Uterus (tissue), 4 donors: Measurements from ENCODE around the gene IFT57. TPM values are rescaled to one million over a fixed set of nuclear protein-coding genes. Genes with fewer than 3 reads are reported as not detected.

ENCODE experiments used
- DNase-seq, 2 donors: peaks; one replicate each; pipeline ENCODE4 v3.0.0-alpha.2; 2019 to 2020
- H3K27ac ChIP-seq, 2 donors: fragments of 200-600 bp; sonication (generic); 1 replicate in 1 of 2; 2 replicates in 1 of 2; pipeline ENCODE4 v1.5.1; 2016 to 2018
- H3K27me3 ChIP-seq, 2 donors: fragments of 200-600 bp; sonication (generic); one replicate each; pipeline ENCODE4 v1.5.1; 2018 to 2019; ENCODE audit warnings: control low read depth in 1 of 2
- H3K36me3 ChIP-seq, 2 donors: fragments of 200-600 bp; sonication (generic); one replicate each; pipeline ENCODE4 v1.5.1; 2019; ENCODE audit warnings: control low read depth in 1 of 2
- H3K4me1 ChIP-seq, 2 donors: fragments of 200-600 bp; sonication (generic); one replicate each; pipeline ENCODE4 v1.5.1; 2018 to 2019; ENCODE audit warnings: control low read depth in 1 of 2
- H3K4me3 ChIP-seq, 2 donors: fragments of 200-600 bp; sonication (generic); 1 replicate in 1 of 2; 2 replicates in 1 of 2; pipeline ENCODE4 v1.5.1; 2018 to 2019; ENCODE audit warnings: mild to moderate bottlenecking in 1 of 2
- H3K9me3 ChIP-seq, 2 donors: fragments of 200-600 bp; sonication (generic); one replicate each; pipeline ENCODE4 v1.5.1; 2019; ENCODE audit warnings: control low read depth in 1 of 2
- POLR2A ChIP-seq, 2 donors: fragments of 450-650 bp; IDR thresholded peaks; one replicate each; pipeline ENCODE4 v1.6.1; 2016; ENCODE audit warnings: antibody characterized with exemption in 2 of 2, mild to moderate bottlenecking in 1 of 2, moderate library complexity in 1 of 2
- intact Hi-C: fragments of 100-400 bp; cut with DNase I; formaldehyde crosslinking; loops from one replicate; pipeline ENCODE4 v1.15.1; 2023; ENCODE audit warnings: low total_unique reads
- total RNA-seq, 4 donors: library from RNA; depleted of rRNA in 3 of 4; stranded (reverse); fragments of >200 nt in 3 of 4; gene quantifications; one replicate each; pipeline versions ENCODE4 v1.1.0 to v1.2.4, GENCODE V29; 2014 to 2023
- TF ChIP-seq, protein P1 (sequence below), 4 experiments: fragments of 200-600 bp in 2 of 4; fragments of 450-650 bp in 2 of 4; sonication (generic) in 2 of 4; IDR thresholded peaks; one replicate each; pipeline ENCODE4 v1.5.1; 2016 to 2019; ENCODE audit warnings: antibody characterized with exemption in 4 of 4, mild to moderate bottlenecking in 2 of 4, moderate library complexity in 1 of 4
- donor health status: DM: yes; HTN: yes; CAD: no.

The IFT57 gene
- total RNA-seq, 4 donors from 2014 or later, result 40.0 to 60.9 (median 55.3) TPM

DNA sequence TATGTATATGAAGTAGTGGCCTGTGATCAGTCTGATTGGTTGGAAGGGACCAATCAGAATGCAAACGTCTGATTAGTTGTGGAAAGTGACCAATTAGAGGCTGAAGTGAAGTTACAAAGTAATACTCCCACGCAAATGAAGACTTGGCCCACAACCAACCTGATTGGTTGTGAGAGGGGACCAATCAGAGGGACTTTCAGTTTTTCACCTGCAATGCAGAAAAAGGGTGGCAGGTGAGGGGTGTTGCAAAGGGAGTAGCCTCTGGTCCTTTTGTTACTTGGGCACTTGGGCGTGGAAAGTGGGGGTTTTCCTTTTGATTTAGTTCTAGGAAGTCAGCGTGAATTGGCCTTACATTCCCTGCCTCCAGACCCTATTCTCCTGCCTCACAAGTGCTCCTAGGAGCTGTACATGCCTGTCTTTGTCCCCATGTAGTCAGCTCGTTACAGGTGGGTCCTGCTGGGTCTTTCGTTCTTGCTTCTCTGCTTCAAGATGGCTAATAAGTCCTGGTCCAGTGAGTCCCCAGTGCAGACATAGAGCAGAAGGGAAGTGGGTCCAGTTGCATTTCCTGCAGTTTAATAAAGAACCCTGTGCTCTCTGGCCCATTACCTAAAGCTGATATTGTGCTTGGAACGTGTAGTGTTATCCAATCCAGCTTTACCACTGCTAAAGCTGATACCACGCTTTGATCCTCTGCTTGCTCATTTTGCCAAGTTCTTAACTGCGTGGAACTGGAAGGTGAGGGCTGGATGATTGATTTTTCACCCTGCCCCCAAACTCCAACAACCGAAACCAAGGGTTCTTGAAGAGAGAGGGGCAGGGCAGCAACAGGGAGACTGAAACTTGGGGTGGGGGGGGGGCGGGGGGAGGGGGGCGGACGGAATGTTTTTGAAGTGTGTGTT lies 85.4 kb downstream of the IFT57 start:
- Histone ChIP-seq H3K4me1 (no peaks in the 10 kb centered on the region), H3K36me3 (no peaks in the 10 kb centered on the region), H3K27me3 (no peaks in the 10 kb centered on the region), H3K9me3 (no peaks in the 10 kb centered on the region), H3K27ac (no peak overlapping the region), H3K4me3 (no peak overlapping the region)
- intact Hi-C loops, result no loop called here
- DNase-seq, result no peak
- TF ChIP-seq, protein P1, sequence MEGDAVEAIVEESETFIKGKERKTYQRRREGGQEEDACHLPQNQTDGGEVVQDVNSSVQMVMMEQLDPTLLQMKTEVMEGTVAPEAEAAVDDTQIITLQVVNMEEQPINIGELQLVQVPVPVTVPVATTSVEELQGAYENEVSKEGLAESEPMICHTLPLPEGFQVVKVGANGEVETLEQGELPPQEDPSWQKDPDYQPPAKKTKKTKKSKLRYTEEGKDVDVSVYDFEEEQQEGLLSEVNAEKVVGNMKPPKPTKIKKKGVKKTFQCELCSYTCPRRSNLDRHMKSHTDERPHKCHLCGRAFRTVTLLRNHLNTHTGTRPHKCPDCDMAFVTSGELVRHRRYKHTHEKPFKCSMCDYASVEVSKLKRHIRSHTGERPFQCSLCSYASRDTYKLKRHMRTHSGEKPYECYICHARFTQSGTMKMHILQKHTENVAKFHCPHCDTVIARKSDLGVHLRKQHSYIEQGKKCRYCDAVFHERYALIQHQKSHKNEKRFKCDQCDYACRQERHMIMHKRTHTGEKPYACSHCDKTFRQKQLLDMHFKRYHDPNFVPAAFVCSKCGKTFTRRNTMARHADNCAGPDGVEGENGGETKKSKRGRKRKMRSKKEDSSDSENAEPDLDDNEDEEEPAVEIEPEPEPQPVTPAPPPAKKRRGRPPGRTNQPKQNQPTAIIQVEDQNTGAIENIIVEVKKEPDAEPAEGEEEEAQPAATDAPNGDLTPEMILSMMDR (IDR thresholded peaks at IDR 0.05), result no peak
- no peak for TF ChIP-seq POLR2A (IDR thresholded peaks at IDR 0.05)

DNA sequence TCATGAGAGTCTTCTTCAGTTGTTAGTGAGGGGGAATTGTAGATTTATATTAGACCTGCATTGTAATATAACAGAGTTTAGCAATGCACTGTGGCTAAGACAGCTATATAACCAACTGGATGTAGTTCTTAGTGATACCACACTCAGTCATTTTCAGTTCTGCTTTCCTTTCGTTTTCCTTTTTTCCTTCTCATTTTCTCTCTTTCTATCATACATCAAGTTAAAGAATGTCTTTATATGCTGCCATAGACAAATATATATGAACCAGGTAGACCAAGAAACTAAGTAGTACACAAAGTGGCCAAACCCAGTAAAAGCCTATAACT lies 87.7 kb downstream of the IFT57 start:
- H3K9me3 ChIP-seq, result no peaks in the 10 kb centered on the region
- TF ChIP-seq POLR2A (IDR thresholded peaks at IDR 0.05), result no peak
- TF ChIP-seq, protein P1 (IDR thresholded peaks at IDR 0.05), result no peak
- intact Hi-C loops, result no loop called here
- no peaks in the 10 kb centered on the region for H3K4me1 ChIP-seq
- no peaks in the 10 kb centered on the region for H3K36me3 ChIP-seq
- H3K27ac ChIP-seq, result no peak overlapping the region
- no peak for DNase-seq
- no peak overlapping the region for H3K4me3 ChIP-seq
- H3K27me3 ChIP-seq, result no peaks in the 10 kb centered on the region

DNA sequence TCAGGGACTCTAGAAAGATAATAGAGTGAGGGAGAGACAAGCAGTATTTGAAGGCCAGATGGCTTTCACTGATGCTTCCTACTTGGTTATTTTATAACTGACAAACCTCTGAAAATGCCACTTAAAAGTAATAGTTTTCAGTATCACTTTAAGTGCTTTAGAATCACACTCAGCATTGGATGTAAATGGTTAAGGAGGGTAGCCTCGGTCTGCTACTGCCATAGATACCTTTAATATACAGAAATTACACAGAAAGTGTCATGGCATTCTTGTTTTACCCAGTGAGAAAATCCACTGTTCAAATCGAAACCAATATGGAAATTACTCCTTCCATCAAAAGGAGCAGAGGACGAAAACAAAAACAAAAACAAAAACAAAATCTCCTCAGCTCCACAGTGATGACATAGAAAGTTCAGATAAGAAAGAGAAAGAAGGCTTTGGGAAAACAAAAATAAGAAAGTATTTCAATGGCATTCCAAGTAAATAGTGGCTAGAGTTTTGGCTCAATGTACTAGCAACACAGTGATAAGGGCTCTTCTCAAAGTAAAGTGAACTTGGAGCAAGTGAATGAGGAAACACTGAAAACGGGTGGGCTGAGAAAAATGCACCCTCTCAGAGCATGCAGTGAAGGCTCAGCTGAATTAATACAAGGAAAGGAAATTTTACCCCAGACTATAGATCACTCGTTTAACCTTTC lies 88.2 kb downstream of the IFT57 start:
- Histone ChIP-seq H3K4me3 (no peak overlapping the region), H3K27ac (no peak overlapping the region), H3K27me3 (no peaks in the 10 kb centered on the region), H3K36me3 (no peaks in the 10 kb centered on the region), H3K4me1 (no peaks in the 10 kb centered on the region), H3K9me3 (no peaks in the 10 kb centered on the region)
- DNase-seq, result no peak
- intact Hi-C loops, result no loop called here
- no peak for TF ChIP-seq POLR2A (IDR thresholded peaks at IDR 0.05)
- TF ChIP-seq, protein P1 (IDR thresholded peaks at IDR 0.05), result no peak

DNA sequence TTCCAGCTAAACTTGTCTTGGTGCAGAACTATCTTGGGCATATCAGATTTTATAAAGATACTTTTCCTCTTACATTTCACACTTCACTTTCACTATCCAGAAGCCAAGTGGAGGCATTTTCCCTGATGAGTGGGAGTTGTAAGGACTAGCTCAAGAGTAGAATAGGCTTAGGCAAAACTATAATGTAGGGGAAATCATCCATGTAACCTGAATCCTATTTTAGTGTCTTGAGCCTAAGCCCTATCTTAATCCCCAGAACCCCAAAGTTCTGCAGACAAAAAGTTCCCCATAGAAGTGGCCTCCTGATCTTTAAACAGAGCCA lies 89.2 kb downstream of the IFT57 start:
- H3K4me1 ChIP-seq, result no peaks in the 10 kb centered on the region
- no peaks in the 10 kb centered on the region for H3K36me3 ChIP-seq
- no peaks in the 10 kb centered on the region for H3K27me3 ChIP-seq
- intact Hi-C loops, result no loop called here
- TF ChIP-seq, protein P1 (IDR thresholded peaks at IDR 0.05), result no peak
- TF ChIP-seq POLR2A (IDR thresholded peaks at IDR 0.05), result no peak
- no peak overlapping the region for H3K27ac ChIP-seq
- H3K4me3 ChIP-seq, result no peak overlapping the region
- no peaks in the 10 kb centered on the region for H3K9me3 ChIP-seq
- DNase-seq, result no peak

DNA sequence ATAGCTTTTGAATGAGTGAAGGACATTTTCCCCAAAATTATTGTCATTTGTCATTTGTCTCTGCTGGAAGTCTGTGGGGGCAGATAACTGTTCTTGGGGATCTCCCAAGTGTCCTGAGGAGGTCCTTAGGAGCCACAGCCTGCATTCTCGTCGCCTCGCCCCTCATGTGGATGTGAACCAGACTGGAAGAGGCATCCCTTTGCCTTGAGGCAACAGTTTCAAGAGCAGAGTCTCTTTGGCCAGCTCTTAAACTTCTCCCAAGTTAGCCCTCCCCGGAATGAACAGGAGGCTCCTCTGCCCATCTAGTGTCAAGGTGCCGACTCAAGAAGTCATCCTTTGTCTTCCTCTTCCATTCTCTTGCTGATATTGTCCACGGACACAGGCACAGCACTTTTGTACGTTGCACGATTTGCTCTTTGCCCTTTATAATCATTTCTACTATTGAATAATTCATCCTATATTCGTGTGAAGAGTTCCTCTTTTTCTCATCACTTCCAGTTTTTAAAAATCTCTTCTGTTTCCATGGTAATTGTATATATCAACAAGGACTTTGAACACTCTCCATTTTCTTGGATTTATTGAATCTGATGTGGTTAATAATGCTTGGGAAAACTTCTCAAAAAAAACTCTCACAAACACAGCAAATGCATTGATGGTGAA lies 90.6 kb downstream of the IFT57 start:
- intact Hi-C loops, result no loop called here
- H3K27me3 ChIP-seq, result no peaks in the 10 kb centered on the region
- no peak for DNase-seq
- H3K9me3 ChIP-seq, result no peaks in the 10 kb centered on the region
- H3K4me1 ChIP-seq, result no peaks in the 10 kb centered on the region
- TF ChIP-seq, protein P1 (IDR thresholded peaks at IDR 0.05), result no peak
- no peak for TF ChIP-seq POLR2A (IDR thresholded peaks at IDR 0.05)
- H3K4me3 ChIP-seq, result no peak overlapping the region
- no peak overlapping the region for H3K27ac ChIP-seq
- H3K36me3 ChIP-seq, result no peaks in the 10 kb centered on the region
